Measurements from ENCODE around the gene VWA8.

Gene VWA8

DNA sequence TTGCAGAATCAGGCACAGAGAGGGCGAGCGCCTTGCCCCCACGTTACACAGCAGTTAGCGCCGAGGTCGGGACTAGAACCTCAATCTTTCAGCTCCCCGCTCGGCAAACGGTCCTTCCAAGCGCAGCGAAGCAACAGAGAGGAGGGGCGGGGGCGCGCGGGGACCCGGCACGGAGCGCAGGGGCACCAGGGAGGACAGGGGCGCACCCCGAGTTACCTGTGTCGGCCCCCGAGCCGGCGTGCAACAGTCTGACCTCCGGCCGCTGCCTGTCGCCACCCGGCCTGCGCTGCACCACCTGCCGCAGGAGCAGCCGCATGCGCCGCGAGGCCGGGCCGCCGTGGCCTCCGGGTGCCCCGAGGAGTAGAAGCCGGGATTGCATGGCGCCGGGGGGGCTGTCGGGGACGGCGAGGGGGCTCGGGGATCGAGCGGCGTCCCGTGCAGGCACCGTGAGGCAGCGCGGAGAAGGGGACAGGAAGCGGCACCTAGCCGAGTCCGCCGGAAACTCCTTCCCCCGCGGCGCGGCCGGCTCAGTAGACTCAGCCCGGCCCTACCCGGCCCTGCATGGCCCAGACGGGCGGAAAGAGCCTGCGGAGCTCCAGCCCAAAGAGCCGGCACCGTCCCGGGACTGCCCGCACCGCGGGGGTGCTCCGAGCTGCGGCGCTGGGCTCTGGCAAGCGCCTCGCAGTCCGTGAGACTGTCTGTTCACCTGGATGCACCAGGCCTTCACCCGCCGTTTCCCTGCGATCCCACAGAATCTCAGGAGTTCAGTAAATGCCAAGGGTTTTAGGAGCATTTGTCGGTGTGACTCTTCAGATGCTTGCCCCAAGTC, at the start of gene VWA8:
TSS of gene VWA8 (minus strand) at position 473 of the 829 bp plus-strand sequence. CDS start at position 379, 94 bp downstream.
- DNase-seq (ENCODE audit: low spot score) = peak; percentile 85

DNA sequence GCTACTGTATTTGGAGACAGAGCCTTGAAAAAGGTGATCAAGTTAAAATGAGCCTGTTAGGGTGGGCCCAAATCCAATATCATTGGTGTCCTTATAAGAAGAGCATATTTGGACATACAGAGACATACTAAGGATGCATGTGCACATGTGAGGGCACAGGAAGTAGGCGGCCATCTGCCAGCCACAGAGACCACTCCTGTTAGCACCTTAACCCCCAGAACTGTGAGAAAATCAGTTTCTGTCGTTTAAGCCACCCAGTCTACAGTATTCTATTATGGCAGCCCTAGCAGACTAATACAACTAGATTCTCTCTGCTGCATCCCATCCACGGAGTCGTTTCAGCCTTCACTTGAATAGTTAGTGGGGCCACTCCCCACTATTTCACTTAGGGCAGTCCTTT, 48.1 kb upstream of the VWA8 start:
- DNase-seq (ENCODE audit: low spot score) = no peak

DNA sequence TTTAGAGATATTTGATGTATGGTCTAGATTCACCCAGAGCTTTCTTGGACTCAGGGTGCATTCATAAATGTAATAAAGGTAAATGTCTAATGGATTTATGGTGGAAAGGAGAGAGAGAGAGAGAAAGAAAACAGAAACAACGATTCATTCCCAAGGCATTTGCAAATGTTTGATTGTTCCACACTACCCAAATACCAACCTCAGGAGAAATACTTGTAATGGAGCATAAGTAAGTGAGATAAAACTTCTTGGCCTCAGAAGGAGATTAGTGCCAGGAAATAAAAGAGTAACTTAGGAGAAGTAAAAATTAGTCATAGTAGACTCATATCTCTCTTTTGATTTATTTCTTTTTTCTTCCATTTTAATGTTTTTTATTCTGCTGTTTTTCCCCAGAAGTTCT, 46.9 kb upstream of the VWA8 start:
- DNase-seq (ENCODE audit: low spot score) = no peak

- DNase-seq (ENCODE audit: low spot score) = no peak
These were observed 41.2 kb upstream of the VWA8 start for GRCh38 chr13:42002066-42002465.

DNA sequence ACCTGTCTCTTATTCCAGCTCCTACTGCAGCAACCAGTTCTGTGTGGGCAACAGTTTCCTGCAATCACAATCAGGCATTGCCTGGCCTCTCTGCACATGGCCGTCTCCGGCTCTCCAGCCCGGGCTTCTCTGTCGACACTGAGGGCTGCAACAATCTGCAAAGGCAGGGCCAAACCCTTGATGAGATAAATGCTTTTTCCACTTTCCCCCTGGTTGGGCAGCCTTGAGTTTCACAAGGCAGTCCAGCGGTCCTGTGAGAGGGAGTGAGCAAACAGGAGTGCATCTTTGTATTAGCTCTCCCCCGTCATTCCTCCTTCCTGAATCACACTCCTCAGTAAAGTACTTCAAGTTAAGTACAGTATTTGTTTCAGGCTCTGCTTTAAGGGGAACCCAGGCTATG, 40.7 kb upstream of the VWA8 start:
- DNase-seq (ENCODE audit: low spot score) = no peak

- no peak for DNase-seq (ENCODE audit: low spot score)
These were observed 39.9 kb upstream of the VWA8 start for GRCh38 chr13:42000846-42001245.

DNA sequence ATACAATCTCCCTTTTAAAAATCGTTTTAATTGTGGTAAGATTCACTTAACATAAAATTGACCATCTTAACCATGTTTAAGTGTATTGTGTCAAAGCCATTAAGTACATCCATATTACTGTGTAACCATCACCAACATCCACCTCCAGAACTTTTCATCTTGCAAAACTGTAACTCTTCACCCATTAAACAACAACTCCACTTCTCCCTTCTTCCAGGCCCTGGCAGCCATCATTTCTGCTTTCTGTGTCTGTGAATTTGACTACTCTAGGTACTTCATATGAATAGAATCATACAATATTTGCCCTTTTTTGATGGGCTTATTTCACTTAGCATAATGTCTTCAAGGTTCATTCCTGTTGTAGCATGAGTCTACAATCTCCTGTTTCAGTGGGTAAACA, 36.5 kb upstream of the VWA8 start:
- DNase-seq (ENCODE audit: low spot score) = no peak

GRCh38 chr13:41995946-41996345, 35.0 kb upstream of the VWA8 start:
- no peak for DNase-seq (ENCODE audit: low spot score)

DNA sequence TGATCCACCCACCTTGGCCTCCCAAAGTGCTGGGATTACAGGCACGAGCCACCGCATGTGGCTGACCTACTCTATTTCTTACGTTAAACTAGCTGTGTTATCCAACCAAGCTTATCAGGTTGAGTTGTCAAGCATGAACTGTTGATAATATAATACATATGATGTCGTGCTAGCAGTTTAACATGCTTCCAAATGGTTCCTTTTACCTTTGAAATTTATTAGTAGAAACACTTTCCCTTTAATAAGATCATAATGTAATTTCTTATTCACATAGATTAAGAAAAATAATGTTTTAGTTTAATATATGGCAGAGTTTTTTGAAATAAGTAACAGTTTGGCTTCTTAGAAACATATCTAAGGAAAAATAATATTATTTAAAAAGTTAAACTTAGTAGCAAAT, 34.4 kb upstream of the VWA8 start:
- no peak for DNase-seq (ENCODE audit: low spot score)

- DNase-seq (ENCODE audit: low spot score) = no peak
These were observed 33.8 kb upstream of the VWA8 start for GRCh38 chr13:41994696-41995095.

DNA sequence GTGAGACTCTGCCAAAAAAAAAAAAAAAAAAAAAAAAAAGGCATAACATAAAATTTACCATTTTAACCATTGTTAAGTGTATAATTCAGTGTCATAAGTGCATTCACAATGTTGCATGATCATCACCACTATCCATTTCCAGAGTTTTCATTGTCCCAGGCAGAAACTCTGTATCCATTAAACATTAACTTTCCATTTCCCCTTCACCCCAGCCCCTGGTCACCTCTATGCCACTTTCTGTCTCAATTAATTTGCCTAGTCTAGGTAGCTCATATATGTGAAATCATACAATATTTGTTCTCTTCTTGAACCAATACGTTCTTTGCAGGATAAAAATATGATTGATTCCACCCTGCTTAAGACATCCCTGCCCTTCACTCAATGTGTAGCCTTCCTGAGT, 31.0 kb upstream of the VWA8 start:
- DNase-seq (ENCODE audit: low spot score) = no peak

DNA sequence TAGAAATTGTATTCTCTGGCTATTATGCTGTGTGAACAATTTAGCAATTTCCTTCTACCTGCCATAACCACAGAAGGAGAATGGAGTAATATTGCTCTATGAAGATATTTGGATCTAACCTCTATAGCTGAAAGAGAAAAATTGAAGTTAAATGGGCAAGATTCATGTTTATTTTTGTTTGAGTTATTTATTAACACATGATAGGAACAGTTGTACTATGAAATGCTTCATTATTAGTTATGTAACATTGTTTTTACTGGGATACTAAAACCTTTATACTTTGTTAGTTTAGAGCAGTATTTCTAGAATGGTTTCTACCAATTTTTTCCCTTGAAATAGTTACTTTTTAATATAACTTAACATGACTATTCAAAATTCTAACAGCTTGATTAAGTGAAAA, 27.3 kb upstream of the VWA8 start:
- DNase-seq (ENCODE audit: low spot score) = no peak

DNA sequence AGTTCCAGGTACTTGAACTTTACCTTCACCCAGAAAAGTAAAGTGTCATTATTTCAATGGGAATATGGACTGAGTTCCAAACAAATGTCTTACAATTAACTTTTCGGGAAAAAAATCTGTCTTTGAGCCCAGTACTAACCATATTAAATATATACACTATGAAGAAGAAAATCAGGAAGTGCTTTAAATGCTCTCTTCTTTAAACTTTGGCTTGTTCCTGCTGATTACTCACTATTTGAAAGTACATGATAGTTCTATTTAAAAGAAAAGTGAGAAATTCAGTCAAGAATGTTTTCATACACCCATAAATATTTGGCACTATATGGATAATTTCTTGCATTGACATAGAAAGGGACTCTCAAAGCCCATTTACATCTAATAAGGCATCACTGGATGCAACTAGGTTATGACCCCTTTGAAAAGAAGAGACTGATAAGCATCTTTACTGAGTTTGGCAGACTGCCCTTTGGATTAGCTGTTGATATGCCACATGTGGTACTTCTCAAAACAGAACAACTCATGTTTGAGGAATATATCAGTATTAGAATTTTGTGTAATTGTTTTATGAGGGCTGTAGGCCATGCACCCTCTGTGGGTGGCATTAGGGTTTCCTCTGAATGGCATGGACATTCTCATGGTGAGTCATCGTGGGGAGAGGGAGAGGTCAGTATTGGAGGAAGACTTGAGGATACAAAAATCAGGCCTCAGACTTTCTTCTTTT, 25.0 kb upstream of the VWA8 start:
- no peak for DNase-seq (ENCODE audit: low spot score)

- DNase-seq (ENCODE audit: low spot score) = no peak
These were observed 21.2 kb upstream of the VWA8 start for GRCh38 chr13:41981951-41982715.

GRCh38 chr13:41978007-41978406, 17.1 kb upstream of the VWA8 start:
- no peak for DNase-seq (ENCODE audit: low spot score)

- no peak for DNase-seq (ENCODE audit: low spot score)
These were observed 15.6 kb upstream of the VWA8 start for GRCh38 chr13:41976476-41976875.

- peak; percentile 11 for DNase-seq (ENCODE audit: low spot score)
These were observed 13.5 kb upstream of the VWA8 start for GRCh38 chr13:41974262-41974900.

GRCh38 chr13:41973247-41973741, 12.4 kb upstream of the VWA8 start:
- no peak for DNase-seq (ENCODE audit: low spot score)

DNA sequence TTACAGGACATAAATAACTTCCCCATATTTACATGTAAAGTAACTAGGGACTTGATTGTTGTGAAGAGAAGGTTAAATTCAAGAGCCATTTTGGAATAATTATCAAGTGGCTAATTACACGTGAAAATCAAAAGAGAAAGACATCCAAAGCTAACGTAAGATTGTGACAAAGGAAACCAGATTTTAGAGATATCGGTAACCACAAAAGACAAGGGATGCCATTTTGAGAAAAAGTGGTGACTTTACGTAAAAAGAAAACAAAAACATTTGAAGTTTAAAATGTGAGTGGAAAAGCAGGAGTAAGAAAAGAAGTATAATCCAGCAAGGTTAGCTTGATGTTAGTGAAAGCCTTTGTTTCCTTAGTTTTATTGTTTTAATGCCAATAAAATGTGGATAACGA, 10.9 kb upstream of the VWA8 start:
- peak; percentile 29 for DNase-seq (ENCODE audit: low spot score)

DNA sequence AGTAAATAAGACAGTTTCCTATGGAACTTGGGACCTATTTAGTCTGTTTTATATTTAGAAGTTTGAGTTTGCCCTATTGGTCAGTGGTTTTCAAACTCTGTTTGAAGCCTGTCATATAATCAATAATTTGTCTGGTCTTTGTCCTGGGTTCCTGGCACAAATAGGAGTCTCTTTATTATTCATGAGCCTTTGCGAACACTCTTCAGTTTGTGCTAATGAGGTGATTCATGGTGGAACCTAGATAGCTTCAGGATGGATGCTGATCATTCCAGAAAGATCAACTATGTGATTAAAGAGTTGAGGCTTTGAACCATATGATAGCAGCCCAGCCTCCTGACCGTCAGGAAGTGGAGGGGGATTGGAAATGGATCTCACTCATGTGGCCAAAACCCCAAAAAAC, 10.0 kb upstream of the VWA8 start:
- DNase-seq (ENCODE audit: low spot score) = no peak

DNA sequence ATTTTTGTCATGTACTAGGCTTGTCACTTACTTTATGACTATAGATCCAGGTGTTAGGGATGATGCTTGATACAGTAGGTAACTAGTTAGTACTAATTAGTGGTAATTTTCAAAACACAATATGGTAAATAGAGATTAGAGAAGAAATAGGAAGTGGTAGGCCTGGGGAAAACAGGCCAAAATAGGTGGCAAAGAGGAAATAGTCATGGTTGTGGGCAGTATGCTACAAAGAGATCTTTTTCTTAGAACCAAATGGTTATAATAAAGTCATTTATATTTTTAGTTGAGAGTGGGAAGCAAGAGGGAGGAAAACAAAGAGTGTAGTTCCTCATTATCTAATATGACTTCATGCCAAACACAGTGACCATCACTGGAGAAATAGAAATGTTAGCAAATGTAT, 9.1 kb upstream of the VWA8 start:
- no peak for DNase-seq (ENCODE audit: low spot score)

GRCh38 chr13:41969072-41969471, 8.2 kb upstream of the VWA8 start:
- no peak for DNase-seq (ENCODE audit: low spot score)
